Naive thymus-derived CD8-positive, alpha-beta T cell (primary cell): ENCODE data around the gene HMGN5. TPM values are rescaled to one million over a fixed set of nuclear protein-coding genes. Genes with fewer than 3 reads are reported as not detected.

Experiments used
- ATAC-seq, 2 donors: fragments of 150-1000 bp; cut with Tn5 transposase in 1 of 2; sonication (Bioruptor Pico), chemical (Tn5 transposase) in 1 of 2; 1 replicate in 1 of 2; 2 replicates in 1 of 2; pipeline ENCODE4 v1.10.0; 2021; ENCODE audit warnings: mild to moderate bottlenecking in 2 of 2, moderate library complexity in 2 of 2
- POLR2A ChIA-PET: fragments of 350-600 bp; sonication (Branson Sonifier 250); formaldehyde crosslinking; loops from one replicate; lab custom pipeline; 2021; ENCODE audit warnings: antibody characterized with exemption; lab: Charles Lee
- DNase-seq, 10 donors: peaks; one replicate each; pipeline versions ENCODE4 v3.0.0 to v3.0.0-alpha.2; 2020 to 2022
- H3K27ac Mint-ChIP-seq, 10 donors: one replicate each; pipeline ENCODE4 v1.8.0; 2020 to 2022; ENCODE audit warnings: mild to moderate bottlenecking in 10 of 10, mixed read lengths in 10 of 10, moderate library complexity in 4 of 10, inconsistent platforms in 1 of 10
- H3K27me3 Mint-ChIP-seq, 5 donors: one replicate each; pipeline ENCODE4 v1.8.0; 2021 to 2022; ENCODE audit warnings: mixed read lengths in 5 of 5
- H3K36me3 Mint-ChIP-seq, 3 donors: one replicate each; pipeline ENCODE4 v1.8.0; 2020 to 2022; ENCODE audit warnings: mixed read lengths in 3 of 3, mild to moderate bottlenecking in 2 of 3, inconsistent platforms in 1 of 3
- H3K4me1 Mint-ChIP-seq, 4 donors: one replicate each; pipeline ENCODE4 v1.8.0; 2021 to 2022; ENCODE audit warnings: mixed read lengths in 4 of 4
- H3K4me3 Mint-ChIP-seq, 10 donors: one replicate each; pipeline ENCODE4 v1.8.0; 2020 to 2022; ENCODE audit warnings: mild to moderate bottlenecking in 10 of 10, mixed read lengths in 10 of 10, moderate library complexity in 6 of 10, inconsistent platforms in 1 of 10
- H3K9me3 Mint-ChIP-seq, 9 donors: one replicate each; pipeline ENCODE4 v1.8.0; 2020 to 2022; ENCODE audit warnings: mixed read lengths in 9 of 9, mild to moderate bottlenecking in 3 of 9, inconsistent platforms in 1 of 9, moderate library complexity in 1 of 9
- polyA plus RNA-seq, 3 donors: library from polyadenylated mRNA; unstranded; fragments of 300-500 nt; fragmentation: Illumina TruSeq; gene quantifications; one replicate each; pipeline ENCODE4 v1.2.3, GENCODE V29; 2021
- total RNA-seq, 8 experiments: library from RNA in 2 of 8; stranded (reverse) in 2 of 8; gene quantifications; one replicate each; pipeline ENCODE4 v1.2.3 and lab custom pipeline; 2021 to 2026

Gene HMGN5
- total and polyA plus RNA-seq, 5 experiments from 2014 or later = 2.4 to 7.4 (median 3.6) TPM

DNA sequence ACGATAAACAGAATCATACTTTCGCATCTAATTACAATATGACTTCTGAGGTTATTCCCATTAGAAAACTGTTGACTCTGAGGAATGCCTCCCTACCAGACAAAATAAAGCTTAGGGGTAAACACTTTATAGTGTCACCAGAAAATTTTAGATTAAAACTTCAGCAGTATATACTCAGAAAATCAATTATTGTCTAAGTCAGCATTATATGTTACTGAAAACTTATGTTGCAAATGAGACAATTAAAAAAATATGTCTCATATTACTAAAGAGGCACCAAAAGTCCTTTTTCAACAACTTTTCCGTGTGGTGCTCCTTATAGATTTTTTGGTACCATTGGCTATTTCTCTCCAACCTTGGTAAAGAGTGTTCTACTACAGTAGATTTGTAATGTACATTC is 91.4 kb downstream of the HMGN5 start:
- Mint-ChIP-seq H3K9me3 (peaks cover 0 to 18% (median 8%) of the 10 kb centered on the region in 9 donors), H3K36me3 (peaks cover 0 to 20% (median 11%) of the 10 kb centered on the region in 3 donors), H3K27me3 (peaks cover 0 to 5% (median 0%) of the 10 kb centered on the region in 5 donors), H3K4me1 (no peaks in the 10 kb centered on the region), H3K27ac (no peak overlapping the region), H3K4me3 (no peak overlapping the region)
- POLR2A ChIA-PET = no interaction called here
- ATAC-seq (no peak), DNase-seq (no peak)

DNA sequence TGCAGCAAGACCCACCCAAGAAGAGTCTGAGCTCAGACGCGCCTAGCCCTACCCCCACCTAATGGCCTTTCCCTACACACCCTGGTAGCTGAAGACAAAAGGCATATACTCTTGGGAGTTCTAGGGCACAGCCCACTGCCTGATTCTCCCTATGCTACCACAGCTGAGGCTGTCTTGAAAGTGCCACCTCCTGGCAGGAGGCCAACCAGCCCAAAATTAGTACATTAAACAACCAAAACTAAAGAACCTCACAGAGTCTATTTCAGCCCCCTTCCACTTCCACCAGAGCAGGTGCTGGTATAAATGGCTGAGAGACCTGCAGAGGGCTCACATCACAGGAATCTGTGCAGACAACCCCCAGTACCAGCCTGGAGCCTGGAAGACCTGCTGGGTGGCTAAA is 119.1 kb downstream of the HMGN5 start:
- DNase-seq = no peak
- H3K36me3 Mint-ChIP-seq = peaks cover 0 to 11% (median 6%) of the 10 kb centered on the region in 3 donors
- ATAC-seq = no peak
- POLR2A ChIA-PET = no interaction called here
- peaks cover 0 to 35% (median 10%) of the 10 kb centered on the region in 9 donors for H3K9me3 Mint-ChIP-seq
- H3K4me3 Mint-ChIP-seq = no peak overlapping the region
- H3K27ac Mint-ChIP-seq = no peak overlapping the region
- no peaks in the 10 kb centered on the region for H3K4me1 Mint-ChIP-seq
- H3K27me3 Mint-ChIP-seq = peaks cover 0 to 14% (median 2%) of the 10 kb centered on the region in 5 donors

Other genes starting within 250 kb of the HMGN5 start
- gene SH3BGRL, start 189 bp upstream of the HMGN5 start, total RNA-seq = 10 to 100 TPM; 68.8 to 76.7 TPM
- 100 to 1,000 TPM; 155 to 206 (median 162) TPM for gene SH3BGRL, start 189 bp upstream of the HMGN5 start, polyA plus RNA-seq